H9 (cell line): ENCODE results near the gene MXI1. TPM values are rescaled to one million over a fixed set of nuclear protein-coding genes. Genes with fewer than 3 reads are reported as not detected.

Experiments used
- DNase-seq: peaks from one replicate; pipeline ENCODE4 v3.0.0-alpha.2; 2017
- H2AFZ ChIP-seq: one replicate; pipeline ENCODE4 v1.6.1; 2013; ENCODE audit warnings: mild to moderate bottlenecking, low read length, control low read depth, moderate library complexity
- H2AK5ac ChIP-seq: 2 replicates; pipeline ENCODE4 v1.6.1; 2013; ENCODE audit warnings: low read length, control low read depth, mixed read lengths; ENCODE audit not compliant: insufficient read length
- H2BK120ac ChIP-seq: one replicate; pipeline ENCODE4 v1.6.1; 2013; ENCODE audit warnings: low read depth, mild to moderate bottlenecking, low read length, control low read depth, inconsistent platforms; ENCODE audit not compliant: poor library complexity, severe bottlenecking
- H2BK12ac ChIP-seq: 2 replicates; pipeline ENCODE4 v1.6.1; 2013; ENCODE audit warnings: low read length, control low read depth, mixed read lengths, low read depth; ENCODE audit not compliant: insufficient read length
- H2BK15ac ChIP-seq: 2 replicates; pipeline ENCODE4 v1.6.1; 2013; ENCODE audit warnings: low read depth, low read length, control low read depth
- H2BK20ac ChIP-seq: one replicate; pipeline ENCODE4 v1.6.1; 2013; ENCODE audit warnings: low read depth, mild to moderate bottlenecking, low read length, control low read depth, inconsistent platforms; ENCODE audit not compliant: poor library complexity, severe bottlenecking
- H2BK5ac ChIP-seq: 2 replicates; pipeline ENCODE4 v1.6.1; 2013; ENCODE audit warnings: low read length, control low read depth, mixed read lengths; ENCODE audit not compliant: insufficient read length
- H3K14ac ChIP-seq: 2 replicates; pipeline ENCODE4 v1.6.1; 2013; ENCODE audit warnings: low read length, control low read depth; ENCODE audit not compliant: insufficient read depth
- H3K18ac ChIP-seq: 2 replicates; pipeline ENCODE4 v1.6.1; 2013; ENCODE audit warnings: low read depth, mild to moderate bottlenecking, mixed read lengths, low read length, control low read depth; ENCODE audit not compliant: insufficient read length
- H3K23ac ChIP-seq: 2 replicates; pipeline ENCODE4 v1.6.1; 2013; ENCODE audit warnings: low read length, control low read depth, mixed read lengths, low read depth; ENCODE audit not compliant: insufficient read length
- H3K23me2 ChIP-seq: 2 replicates; pipeline ENCODE4 v1.6.1; 2013; ENCODE audit warnings: low read depth, mild to moderate bottlenecking, mixed read lengths, low read length, control low read depth; ENCODE audit not compliant: insufficient read length, poor library complexity, severe bottlenecking
- H3K27ac ChIP-seq: 2 replicates; pipeline ENCODE4 v1.5.1; 2013; ENCODE audit warnings: low read length, control low read depth, mixed read lengths, low read depth; ENCODE audit not compliant: insufficient read length
- H3K27me3 ChIP-seq: 2 replicates; pipeline ENCODE4 v1.6.1; 2013; ENCODE audit warnings: low read length, control low read depth, inconsistent platforms; ENCODE audit not compliant: insufficient read depth
- H3K4ac ChIP-seq: 2 replicates; pipeline ENCODE4 v1.6.1; 2013; ENCODE audit warnings: low read depth, mild to moderate bottlenecking, control low read depth, inconsistent platforms, low read length, moderate library complexity
- H3K4me1 ChIP-seq: 2 replicates; pipeline ENCODE4 v1.6.1; 2013; ENCODE audit warnings: low read length, control low read depth, inconsistent platforms; ENCODE audit not compliant: insufficient read depth
- H3K4me2 ChIP-seq: 2 replicates; pipeline ENCODE4 v1.6.1; 2013; ENCODE audit warnings: low read length, control low read depth, mixed read lengths; ENCODE audit not compliant: insufficient read length, insufficient read depth
- H3K56ac ChIP-seq: 2 replicates; pipeline ENCODE4 v1.6.1; 2013; ENCODE audit warnings: low read depth, mild to moderate bottlenecking, mixed read lengths, low read length, control low read depth; ENCODE audit not compliant: insufficient read length
- H3K79me1 ChIP-seq: 2 replicates; pipeline ENCODE4 v1.6.1; 2013; ENCODE audit warnings: low read depth, mild to moderate bottlenecking, moderate library complexity, low read length, control low read depth, inconsistent platforms; ENCODE audit not compliant: insufficient read depth, poor library complexity, severe bottlenecking
- H3K79me2 ChIP-seq: 2 replicates; pipeline ENCODE4 v1.6.1; 2013; ENCODE audit warnings: low read length, control low read depth, inconsistent platforms; ENCODE audit not compliant: insufficient read depth
- H3K9ac ChIP-seq: 2 replicates; pipeline ENCODE4 v1.6.1; 2013; ENCODE audit warnings: low read length, control low read depth, mixed read lengths; ENCODE audit not compliant: insufficient read length; ENCODE audit errors: extremely low read depth
- H3K9me3 ChIP-seq: one replicate; pipeline ENCODE4 v1.6.1; 2013; ENCODE audit warnings: low read depth, low read length, inconsistent platforms; ENCODE audit not compliant: control insufficient read depth
- H3T11ph ChIP-seq: one replicate; pipeline ENCODE4 v1.6.1; 2013; ENCODE audit warnings: mild to moderate bottlenecking, low read length, control low read depth, inconsistent platforms
- H4K20me1 ChIP-seq: one replicate; pipeline ENCODE4 v1.6.1; 2013; ENCODE audit not compliant: control insufficient read depth, insufficient read length, insufficient read depth
- H4K5ac ChIP-seq: 2 replicates; pipeline ENCODE4 v1.6.1; 2013; ENCODE audit warnings: low read depth, mild to moderate bottlenecking, mixed read lengths, low read length, control low read depth; ENCODE audit not compliant: insufficient read length
- H4K8ac ChIP-seq: replicated peaks from 2 replicates; pipeline ENCODE4 v1.6.1; 2013; ENCODE audit warnings: low read length, control low read depth, mixed read lengths, low read depth; ENCODE audit not compliant: insufficient read length
- H4K91ac ChIP-seq: 2 replicates; pipeline ENCODE4 v1.6.1; 2013; ENCODE audit warnings: low read depth, mild to moderate bottlenecking, moderate library complexity, mixed read lengths, low read length, control low read depth; ENCODE audit not compliant: insufficient read length
- H3K27ac Mint-ChIP-seq, 3 experiments: 2 replicates in 2 of 3; 3 replicates in 1 of 3; pipeline ENCODE4 v1.8.0; 2020 to 2021; ENCODE audit warnings: mixed read lengths in 3 of 3, mild to moderate bottlenecking in 1 of 3, moderate library complexity in 1 of 3
- H3K27me3 Mint-ChIP-seq: 2 replicates; pipeline ENCODE4 v1.8.0; 2021; ENCODE audit warnings: low read depth, mild to moderate bottlenecking, moderate library complexity, mixed read lengths
- H3K36me3 Mint-ChIP-seq, 3 experiments: 2 replicates in 2 of 3; 3 replicates in 1 of 3; pipeline ENCODE4 v1.8.0; 2020 to 2021; ENCODE audit warnings: low read depth in 3 of 3, mixed read lengths in 3 of 3; ENCODE audit not compliant: insufficient read depth in 1 of 3
- H3K4me1 Mint-ChIP-seq, 2 experiments: 2 replicates each; pipeline ENCODE4 v1.8.0; 2020; ENCODE audit warnings: mixed read lengths in 2 of 2
- H3K4me3 Mint-ChIP-seq, 2 experiments: 2 replicates in 1 of 2; 3 replicates in 1 of 2; pipeline ENCODE4 v1.8.0; 2020 to 2021; ENCODE audit warnings: mild to moderate bottlenecking in 2 of 2, mixed read lengths in 2 of 2, moderate library complexity in 1 of 2
- H3K9me3 Mint-ChIP-seq, 2 experiments: 2 replicates in 1 of 2; 3 replicates in 1 of 2; pipeline ENCODE4 v1.8.0; 2020; ENCODE audit warnings: mild to moderate bottlenecking in 2 of 2, mixed read lengths in 2 of 2, moderate library complexity in 1 of 2
- WGBS: extraction: QIAGEN DNeasy Blood & Tissue Kit; methylation state at CpG from one replicate; pipeline ENCODE4 v1.1.7; 2013; ENCODE audit warnings: missing lambda C conversion rate, low lambda C conversion rate, mixed read lengths; ENCODE audit not compliant: insufficient read length; ENCODE audit errors: extremely low coverage; 5-methylcytosine and 5-hydroxymethylcytosine counted together
- total RNA-seq: library from RNA; stranded (reverse); gene quantifications from 2 replicates; pipeline ENCODE4 v1.2.1, GENCODE V29; 2021
- TF ChIP-seq, protein P1 (sequence below): fragments of 200-600 bp; sonication (generic); conservative IDR thresholded peaks from 3 replicates; pipeline ENCODE4 v1.8.0; 2021; ENCODE audit warnings: antibody characterized with exemption, mild to moderate bottlenecking

Gene MXI1
- total RNA-seq, 1 experiment from 2014 or later, result 5.6 TPM

DNA sequence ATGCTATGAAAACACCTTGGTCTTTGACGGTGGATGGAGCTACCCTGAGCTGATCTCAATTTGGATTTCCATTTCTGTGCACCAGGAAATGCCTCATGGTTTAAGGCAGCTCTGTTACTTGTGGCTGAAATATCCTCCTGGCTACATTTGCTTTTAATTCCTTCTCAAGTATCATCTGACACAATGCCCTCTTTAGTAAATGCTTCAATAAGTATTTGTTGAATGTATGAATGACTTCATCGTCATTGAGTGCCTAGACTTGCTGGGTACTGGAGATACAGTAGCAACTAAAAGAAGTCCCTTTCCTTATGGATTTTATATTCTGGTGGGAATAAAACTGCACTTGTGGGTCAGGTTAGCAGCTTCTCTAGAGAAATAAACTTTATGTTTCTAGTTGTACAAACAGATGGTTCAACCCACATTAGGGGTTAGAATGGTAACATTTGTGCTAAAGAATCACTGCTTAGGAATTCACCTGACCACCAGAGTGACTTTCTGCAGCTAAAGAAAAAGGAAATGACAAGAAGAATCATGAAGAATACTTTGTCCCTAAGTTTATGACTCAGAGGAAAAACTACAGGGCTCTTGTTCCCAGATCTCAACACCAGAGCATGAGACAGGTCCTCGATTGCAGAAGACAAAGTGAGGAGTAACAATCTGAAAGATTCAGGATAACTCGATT is 119.1 kb downstream of the MXI1 start:
- DNase-seq, result no peak
- no peaks in the 10 kb centered on the region for H3K79me1 ChIP-seq
- no peak overlapping the region for H2BK12ac ChIP-seq
- no peak overlapping the region for H2BK15ac ChIP-seq
- no peak overlapping the region for H2AK5ac ChIP-seq
- no peak overlapping the region for H2BK120ac ChIP-seq
- H4K8ac ChIP-seq, result no peak overlapping the region
- H2BK20ac ChIP-seq, result no peak overlapping the region
- no peak overlapping the region for H2BK5ac ChIP-seq
- no peak overlapping the region for H3K27ac ChIP-seq
- H3K79me2 ChIP-seq, result no peaks in the 10 kb centered on the region
- no peak overlapping the region for H3K18ac ChIP-seq
- H3K9ac ChIP-seq, result no peak overlapping the region
- peaks cover 16 to 26% (median 23%) of the 10 kb centered on the region in 3 experiments for H3K36me3 Mint-ChIP-seq
- no peak overlapping the region for H3K56ac ChIP-seq
- H3K27ac Mint-ChIP-seq, result no peak overlapping the region
- H3K14ac ChIP-seq, result no peak overlapping the region
- no CpG with 5 or more reads among the region's 4 CpGs for WGBS
- H3K23ac ChIP-seq, result no peak overlapping the region
- H3K4me3 Mint-ChIP-seq, result no peak overlapping the region
- no peaks in the 10 kb centered on the region for H3K23me2 ChIP-seq
- no peaks in the 10 kb centered on the region for H3K27me3 ChIP-seq
- no peak overlapping the region for H3T11ph ChIP-seq
- no peaks in the 10 kb centered on the region for H4K20me1 ChIP-seq
- no peak overlapping the region for H3K4me2 ChIP-seq
- no peak overlapping the region for H4K5ac ChIP-seq
- peaks cover 30 to 31% of the 10 kb centered on the region in 2 experiments for H3K9me3 Mint-ChIP-seq
- peaks cover 5% of the 10 kb centered on the region for H3K27me3 Mint-ChIP-seq
- no peaks in the 10 kb centered on the region for H3K4me1 ChIP-seq
- no peaks in the 10 kb centered on the region for H3K4me1 Mint-ChIP-seq
- H3K9me3 ChIP-seq, result peaks cover 18% of the 10 kb centered on the region
- H2AFZ ChIP-seq, result no peak overlapping the region
- H3K4ac ChIP-seq, result no peak overlapping the region
- no peak overlapping the region for H4K91ac ChIP-seq
- TF ChIP-seq, protein P1, sequence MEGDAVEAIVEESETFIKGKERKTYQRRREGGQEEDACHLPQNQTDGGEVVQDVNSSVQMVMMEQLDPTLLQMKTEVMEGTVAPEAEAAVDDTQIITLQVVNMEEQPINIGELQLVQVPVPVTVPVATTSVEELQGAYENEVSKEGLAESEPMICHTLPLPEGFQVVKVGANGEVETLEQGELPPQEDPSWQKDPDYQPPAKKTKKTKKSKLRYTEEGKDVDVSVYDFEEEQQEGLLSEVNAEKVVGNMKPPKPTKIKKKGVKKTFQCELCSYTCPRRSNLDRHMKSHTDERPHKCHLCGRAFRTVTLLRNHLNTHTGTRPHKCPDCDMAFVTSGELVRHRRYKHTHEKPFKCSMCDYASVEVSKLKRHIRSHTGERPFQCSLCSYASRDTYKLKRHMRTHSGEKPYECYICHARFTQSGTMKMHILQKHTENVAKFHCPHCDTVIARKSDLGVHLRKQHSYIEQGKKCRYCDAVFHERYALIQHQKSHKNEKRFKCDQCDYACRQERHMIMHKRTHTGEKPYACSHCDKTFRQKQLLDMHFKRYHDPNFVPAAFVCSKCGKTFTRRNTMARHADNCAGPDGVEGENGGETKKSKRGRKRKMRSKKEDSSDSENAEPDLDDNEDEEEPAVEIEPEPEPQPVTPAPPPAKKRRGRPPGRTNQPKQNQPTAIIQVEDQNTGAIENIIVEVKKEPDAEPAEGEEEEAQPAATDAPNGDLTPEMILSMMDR, result no peak
